GM12873 (cell line): ENCODE results near the gene CHN2.

Experiments used
- CTCF ChIP-seq: IDR thresholded peaks from 2 replicates; pipeline ENCODE4 v1.5.1; 2012; ENCODE audit warnings: low read depth, mild to moderate bottlenecking, moderate library complexity, low read length, control low read depth; ENCODE audit not compliant: insufficient read depth; ENCODE audit errors: missing control alignments

The CHN2 gene

GRCh38 chr7:29274146-29275017, 79.8 kb downstream of the CHN2 start:
- TF ChIP-seq CTCF: no peak

GRCh38 chr7:29275018-29275318, 80.4 kb downstream of the CHN2 start:
- TF ChIP-seq CTCF: no peak

GRCh38 chr7:29275493-29275892, 80.9 kb downstream of the CHN2 start:
- TF ChIP-seq CTCF: no peak

GRCh38 chr7:29276199-29276598, 81.6 kb downstream of the CHN2 start:
- no peak for TF ChIP-seq CTCF

GRCh38 chr7:29276806-29277205, 82.2 kb downstream of the CHN2 start:
- no peak for TF ChIP-seq CTCF

GRCh38 chr7:29277436-29278215, 83.1 kb downstream of the CHN2 start:
- no peak for TF ChIP-seq CTCF

GRCh38 chr7:29278337-29279069, 83.9 kb downstream of the CHN2 start:
- no peak for TF ChIP-seq CTCF
